ENCODE measurements around the gene MICAL2. TPM values are rescaled to one million over a fixed set of nuclear protein-coding genes. Genes with fewer than 3 reads are reported as not detected.

Gene MICAL2
- total and polyA plus RNA-seq, 2 of the 8 experiments (the other 6 are each of a cell fraction or from before 2014, with no cell fraction given), result 1.3 to 4.1 TPM

- TF ChIP-seq RXRA (IDR thresholded peaks at IDR 0.05; ENCODE audit: insufficient read depth, low read depth, low read length) (no peak), SIRT6 (IDR thresholded peaks at IDR 0.05; ENCODE audit: low read length) (no peak), MAX (IDR thresholded peaks at IDR 0.05) (no peak)
These were observed 53.0 kb downstream of the MICAL2 start (continued) for GRCh38 chr11:12163181-12163941.

Data from H1 (cell line).